GM12878 (cell line): ENCODE results near the gene CDH5. TPM values are rescaled to one million over a fixed set of nuclear protein-coding genes. Genes with fewer than 3 reads are reported as not detected.

Source experiments
- ATAC-seq: fragments of 200-7000 bp; cut with Tn5 transposase; 3 replicates; pipeline ENCODE4 v1.9.1; 2020; ENCODE audit warnings: mild to moderate bottlenecking, moderate library complexity
- BruUV-seq: library from RNA; stranded (reverse); fragments of 400-500 nt; replicated peaks from 2 replicates; lab custom pipeline; 2021; lab: Mats Ljungman, UMichigan
- CTCF ChIA-PET: fragments of 300-600 bp; sonication (Branson Sonifier 250); formaldehyde crosslinking; extraction: SDS; loops from one replicate; lab custom pipeline; 2021; ENCODE audit warnings: inconsistent platforms; lab: Yijun Ruan, JAX
- POLR2A ChIA-PET: fragments of 350-600 bp; formaldehyde crosslinking; extraction: SDS; loops from one replicate; lab custom pipeline; 2021; ENCODE audit warnings: inconsistent platforms; lab: Charles Lee
- RAD21 ChIA-PET: fragments of 300-600 bp; sonication (Branson Sonifier 250); formaldehyde crosslinking; loops from one replicate; lab custom pipeline; 2023; ENCODE audit warnings: antibody characterized with exemption; ENCODE audit not compliant: unreplicated experiment; lab: Charles Lee
- SMC1A ChIA-PET: fragments of 300-600 bp; sonication (Branson Sonifier 250); formaldehyde crosslinking; loops from one replicate; lab custom pipeline; 2023; ENCODE audit not compliant: unreplicated experiment, uncharacterized antibody; lab: Charles Lee
- DNase-seq: peaks from one replicate; pipeline ENCODE4 v3.0.0-alpha.2; 2011; ENCODE audit warnings: low read depth, low spot score
- FAIRE-seq: peaks from 3 replicates; lab custom pipeline; 2011; peaks lifted over from hg19 to GRCh38; lab: Jason Lieb, UNC
- H2AFZ ChIP-seq: 2 replicates; pipeline ENCODE4 v1.6.0; 2011; ENCODE audit warnings: low read depth, low read length, control low read depth; ENCODE audit not compliant: control insufficient read depth
- H3K27ac ChIP-seq: 2 replicates; pipeline ENCODE4 v1.5.1; 2011; ENCODE audit warnings: control low read depth; ENCODE audit not compliant: control insufficient read depth, insufficient read depth
- H3K27me3 ChIP-seq, 2 experiments: replicated peaks in 1 of 2; 2 replicates each; pipeline versions ENCODE4 v1.6.0 to v1.6.1; 2011; ENCODE audit warnings: low read length in 1 of 2; ENCODE audit not compliant: control insufficient read depth in 2 of 2, insufficient read depth in 2 of 2
- H3K36me3 ChIP-seq, 2 experiments: 2 replicates each; pipeline ENCODE4 v1.5.1; 2011; ENCODE audit warnings: low read length in 1 of 2; ENCODE audit not compliant: control insufficient read depth in 2 of 2, insufficient read depth in 2 of 2
- H3K4me1 ChIP-seq: 2 replicates; pipeline ENCODE4 v1.6.1; 2011; ENCODE audit warnings: mild to moderate bottlenecking, low read length, moderate library complexity, mixed read lengths; ENCODE audit not compliant: control insufficient read depth, insufficient read depth
- H3K4me2 ChIP-seq: 2 replicates; pipeline ENCODE4 v1.6.0; 2011; ENCODE audit warnings: control low read depth; ENCODE audit not compliant: control insufficient read depth, insufficient read depth
- H3K4me3 ChIP-seq: fragments of 200-600 bp; sonication (generic); 2 replicates; pipeline ENCODE4 v1.5.1; 2016
- H3K79me2 ChIP-seq: 2 replicates; pipeline ENCODE4 v1.6.0; 2011; ENCODE audit warnings: low read length; ENCODE audit not compliant: control insufficient read depth, insufficient read depth
- H3K9ac ChIP-seq: 2 replicates; pipeline ENCODE4 v1.8.0; 2011; ENCODE audit warnings: low read length, control low read depth, mixed read lengths; ENCODE audit not compliant: control insufficient read depth, insufficient read depth
- H3K9me3 ChIP-seq: replicated peaks from 3 replicates; pipeline ENCODE4 v1.5.1; 2011; ENCODE audit warnings: mild to moderate bottlenecking, low read length; ENCODE audit not compliant: control insufficient read depth, insufficient read depth
- H4K20me1 ChIP-seq: 2 replicates; pipeline ENCODE4 v1.6.0; 2011; ENCODE audit not compliant: control insufficient read depth, insufficient read depth
- BHLHE40 ChIP-seq, 2 experiments: fragments of 450-650 bp in 1 of 2; IDR thresholded peaks; 2 replicates each; pipeline ENCODE4 v1.6.1; 2011 to 2017; ENCODE audit warnings: low read depth in 2 of 2, borderline replicate concordance in 1 of 2, improper control_type of control experiment in 1 of 2, low read length in 1 of 2, mild to moderate bottlenecking in 1 of 2
- LARP7 ChIP-seq: fragments of 450-650 bp; IDR thresholded peaks from 2 replicates; pipeline ENCODE4 v1.6.1; 2017; ENCODE audit warnings: mild to moderate bottlenecking
- POU2F2 ChIP-seq: IDR thresholded peaks from 3 replicates; pipeline ENCODE4 v1.6.1; 2011; ENCODE audit warnings: low read depth, mild to moderate bottlenecking, low read length, borderline replicate concordance
- STAT3 ChIP-seq: IDR thresholded peaks from 2 replicates; pipeline ENCODE4 v1.6.1; 2011; ENCODE audit warnings: low read depth, low read length, improper control_type of control experiment
- WGBS: methylation state at CpG from one replicate; pipeline ENCODE4 v1.1.6; 2016; ENCODE audit warnings: low lambda C conversion rate; ENCODE audit not compliant: insufficient replicate concordance, insufficient coverage; ENCODE audit errors: missing lambda C conversion rate; 5-methylcytosine and 5-hydroxymethylcytosine counted together
- in situ Hi-C: fragments of 300-500 bp; cut with MboI; formaldehyde crosslinking; loops from 9 replicates; pipeline ENCODE4 v1.14.3; 2018; ENCODE audit warnings: mixed read lengths
- intact Hi-C: fragments of 100-400 bp; cut with micrococcal nuclease; formaldehyde crosslinking; loops from one replicate; pipeline ENCODE4 v1.14.2; 2022; ENCODE audit not compliant: unreplicated experiment
- polyA plus RNA-seq, 11 experiments: library from polyadenylated mRNA; depleted of rRNA in 4 of 11; unstranded in 6 of 11; stranded (reverse) in 5 of 11; fragments of >200 nt; fragmentation: Nextera tagmentation in 4 of 11; fragmentation: Illumina TruSeq in 1 of 11; extraction: Ambion mirVana in 4 of 11; extraction: Trizol in 1 of 11; gene quantifications; 1 replicate in 1 of 11; 2 replicates in 10 of 11; pipeline versions ENCODE4 v1.2.1 to v1.2.3, GENCODE V29; 2011 to 2016; ENCODE audit warnings: inconsistent platforms in 2 of 11, missing spikeins in 2 of 11, low read depth in 1 of 11
- total RNA-seq, 4 experiments: library from RNA; depleted of rRNA in 3 of 4; stranded (reverse); fragments of >200 nt in 3 of 4; fragmentation: Illumina TruSeq in 1 of 4; extraction: Trizol in 1 of 4; gene quantifications; 2 replicates each; pipeline versions ENCODE4 v1.2.1 to v1.2.3, GENCODE V29; 2013 to 2021
- TF ChIP-seq, protein P1 (sequence below): IDR thresholded peaks from 2 replicates; pipeline ENCODE4 v1.6.1; 2012; ENCODE audit warnings: low read depth, low read length, improper control_type of control experiment
- TF ChIP-seq, protein P2 (sequence below), 3 experiments: IDR thresholded peaks in 2 of 3; conservative IDR thresholded peaks in 1 of 3; 2 replicates each; pipeline ENCODE4 v1.5.1; 2011; ENCODE audit warnings: low read depth in 3 of 3, low read length in 3 of 3, mild to moderate bottlenecking in 3 of 3, control low read depth in 2 of 3, moderate library complexity in 2 of 3, inconsistent platforms in 1 of 3, mixed read lengths in 1 of 3; ENCODE audit not compliant: control insufficient read depth in 2 of 3, insufficient read depth in 1 of 3; ENCODE audit errors: extremely low read depth in 1 of 3

The CDH5 gene
- total and polyA plus RNA-seq, 10 of the 15 experiments (the other 5 are each of a cell fraction or from before 2014, with no cell fraction given), result not detected

DNA sequence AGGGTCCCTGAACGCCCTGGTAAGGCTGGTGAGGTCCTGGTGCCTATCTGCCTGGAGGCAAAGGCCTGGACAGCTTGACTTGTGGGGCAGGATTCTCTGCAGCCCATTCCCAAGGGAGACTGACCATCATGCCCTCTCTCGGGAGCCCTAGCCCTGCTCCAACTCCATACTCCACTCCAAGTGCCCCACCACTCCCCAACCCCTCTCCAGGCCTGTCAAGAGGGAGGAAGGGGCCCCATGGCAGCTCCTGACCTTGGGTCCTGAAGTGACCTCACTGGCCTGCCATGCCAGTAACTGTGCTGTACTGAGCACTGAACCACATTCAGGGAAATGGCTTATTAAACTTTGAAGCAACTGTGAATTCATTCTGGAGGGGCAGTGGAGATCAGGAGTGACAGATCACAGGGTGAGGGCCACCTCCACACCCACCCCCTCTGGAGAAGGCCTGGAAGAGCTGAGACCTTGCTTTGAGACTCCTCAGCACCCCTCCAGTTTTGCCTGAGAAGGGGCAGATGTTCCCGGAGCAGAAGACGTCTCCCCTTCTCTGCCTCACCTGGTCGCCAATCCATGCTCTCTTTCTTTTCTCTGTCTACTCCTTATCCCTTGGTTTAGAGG, 37.1 kb downstream of the CDH5 start:
- FAIRE-seq (no peak), ATAC-seq (no peak), DNase-seq (no peak)
- no peak overlapping the region for H3K4me2 ChIP-seq
- H4K20me1 ChIP-seq, result no peaks in the 10 kb centered on the region
- TF ChIP-seq STAT3 (no peak), POU2F2 (no peak), BHLHE40 (IDR thresholded peaks at IDR 0.05; ENCODE audit: borderline replicate concordance in 1 of 2, low read depth in 2 of 2, low read length in 1 of 2) (no peak), LARP7 (no peak)
- TF ChIP-seq, protein P1, sequence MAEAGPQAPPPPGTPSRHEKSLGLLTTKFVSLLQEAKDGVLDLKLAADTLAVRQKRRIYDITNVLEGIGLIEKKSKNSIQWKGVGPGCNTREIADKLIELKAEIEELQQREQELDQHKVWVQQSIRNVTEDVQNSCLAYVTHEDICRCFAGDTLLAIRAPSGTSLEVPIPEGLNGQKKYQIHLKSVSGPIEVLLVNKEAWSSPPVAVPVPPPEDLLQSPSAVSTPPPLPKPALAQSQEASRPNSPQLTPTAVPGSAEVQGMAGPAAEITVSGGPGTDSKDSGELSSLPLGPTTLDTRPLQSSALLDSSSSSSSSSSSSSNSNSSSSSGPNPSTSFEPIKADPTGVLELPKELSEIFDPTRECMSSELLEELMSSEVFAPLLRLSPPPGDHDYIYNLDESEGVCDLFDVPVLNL, result no peak
- TF ChIP-seq, protein P2, sequence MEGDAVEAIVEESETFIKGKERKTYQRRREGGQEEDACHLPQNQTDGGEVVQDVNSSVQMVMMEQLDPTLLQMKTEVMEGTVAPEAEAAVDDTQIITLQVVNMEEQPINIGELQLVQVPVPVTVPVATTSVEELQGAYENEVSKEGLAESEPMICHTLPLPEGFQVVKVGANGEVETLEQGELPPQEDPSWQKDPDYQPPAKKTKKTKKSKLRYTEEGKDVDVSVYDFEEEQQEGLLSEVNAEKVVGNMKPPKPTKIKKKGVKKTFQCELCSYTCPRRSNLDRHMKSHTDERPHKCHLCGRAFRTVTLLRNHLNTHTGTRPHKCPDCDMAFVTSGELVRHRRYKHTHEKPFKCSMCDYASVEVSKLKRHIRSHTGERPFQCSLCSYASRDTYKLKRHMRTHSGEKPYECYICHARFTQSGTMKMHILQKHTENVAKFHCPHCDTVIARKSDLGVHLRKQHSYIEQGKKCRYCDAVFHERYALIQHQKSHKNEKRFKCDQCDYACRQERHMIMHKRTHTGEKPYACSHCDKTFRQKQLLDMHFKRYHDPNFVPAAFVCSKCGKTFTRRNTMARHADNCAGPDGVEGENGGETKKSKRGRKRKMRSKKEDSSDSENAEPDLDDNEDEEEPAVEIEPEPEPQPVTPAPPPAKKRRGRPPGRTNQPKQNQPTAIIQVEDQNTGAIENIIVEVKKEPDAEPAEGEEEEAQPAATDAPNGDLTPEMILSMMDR (IDR thresholded peaks at IDR 0.05 in 2 of 3, conservative IDR thresholded peaks at IDR 0.05 in 1 of 3; ENCODE audit: control insufficient read depth in 2 of 3, extremely low read depth in 1 of 3, insufficient read depth in 1 of 3, low read depth in 3 of 3, low read length in 3 of 3), result no peak
- H3K4me3 ChIP-seq, result no peak overlapping the region
- no peaks in the 10 kb centered on the region for H3K79me2 ChIP-seq
- no peak overlapping the region for H3K9ac ChIP-seq
- no peak overlapping the region for H3K27ac ChIP-seq
- ChIA-PET CTCF (interaction anchor here (3.9 to 7.2 kb wide), 4 partner anchors 72 to 464 kb away, joined by 22 to 118 read pairs (median 54); no protein-coding TSS in a partner anchor), POLR2A (no interaction called here), RAD21 (interaction anchor here (1.0 to 5.9 kb wide), 2 partner anchors 73 to 186 kb away, joined by 4 to 51 read pairs; no protein-coding TSS in a partner anchor), SMC1A (interaction anchor here (5.3 kb wide), 1 partner anchor 72 kb away, joined by 36 read pairs; no protein-coding TSS in a partner anchor)
- no peak overlapping the region for H2AFZ ChIP-seq
- intact Hi-C loops (no loop called here), in situ Hi-C loops (no loop called here)
- H3K9me3 ChIP-seq, result no peaks in the 10 kb centered on the region; the same call in 2 of the 3 replicates
- H3K4me1 ChIP-seq, result peaks cover 4% of the 10 kb centered on the region; the same call in 1 of the 2 replicates
- 19% methylated on average over 5 of the region's 5 CpGs for WGBS
- H3K36me3 ChIP-seq, result no peaks in the 10 kb centered on the region
- BruUV-seq, result no TSS peak
- H3K27me3 ChIP-seq, result peaks cover 2 to 4% of the 10 kb centered on the region in 2 experiments; a peak in 3 of 4 replicates
